GM19023 (cell line): Measurements from ENCODE around the gene SLAIN2.
"Not testable (repeated sequence)": the region's sequence is repeated elsewhere in the genome, so short reads cannot be mapped to it uniquely, and the experiment has no call there.

Experiments used
- ATAC-seq: cut with Tn5 transposase; IDR thresholded peaks from one replicate; pipeline ENCODE4 v1.9.1; 2021; ENCODE audit warnings: mild to moderate bottlenecking, moderate library complexity; ENCODE audit not compliant: unreplicated experiment

Gene SLAIN2

GRCh38 chr4:48340965-48341775 is at the start of gene SLAIN2:
Gene SLAIN2, plus strand, starts transcription at chr4:48341529. Its CDS starts 211 bp downstream, at chr4:48341740.
- ATAC-seq = peak; percentile 90

- not testable (repeated sequence) for ATAC-seq
These were observed 49.0 kb upstream of the SLAIN2 start for GRCh38 chr4:48292218-48292790.

- no peak for ATAC-seq
These were observed 46.2 kb upstream of the SLAIN2 start for GRCh38 chr4:48295116-48295515.

- ATAC-seq = peak; percentile 89
These were observed 45.0 kb upstream of the SLAIN2 start for GRCh38 chr4:48296365-48296764.

- no peak for ATAC-seq
These were observed 44.0 kb upstream of the SLAIN2 start for GRCh38 chr4:48297256-48297846.

- no peak for ATAC-seq
These were observed 41.8 kb upstream of the SLAIN2 start for GRCh38 chr4:48299560-48299959.

GRCh38 chr4:48300004-48300403 is 41.3 kb upstream of the SLAIN2 start:
- no peak for ATAC-seq

GRCh38 chr4:48305508-48305907 is 35.8 kb upstream of the SLAIN2 start:
- no peak for ATAC-seq

GRCh38 chr4:48307528-48307927 is 33.8 kb upstream of the SLAIN2 start:
- no peak for ATAC-seq

GRCh38 chr4:48308901-48309300 is 32.4 kb upstream of the SLAIN2 start:
- no peak for ATAC-seq

- no peak for ATAC-seq
These were observed 29.4 kb upstream of the SLAIN2 start for GRCh38 chr4:48311896-48312295.

GRCh38 chr4:48314746-48315145 is 26.6 kb upstream of the SLAIN2 start:
- not testable (repeated sequence) for ATAC-seq

GRCh38 chr4:48315728-48316630 is 25.4 kb upstream of the SLAIN2 start:
- ATAC-seq = no peak

GRCh38 chr4:48321312-48321711 is 20.0 kb upstream of the SLAIN2 start:
- no peak for ATAC-seq

- no peak for ATAC-seq
These were observed 19.3 kb upstream of the SLAIN2 start for GRCh38 chr4:48322063-48322462.

- ATAC-seq = no peak
These were observed 17.0 kb upstream of the SLAIN2 start for GRCh38 chr4:48324281-48324680.

GRCh38 chr4:48329193-48329592 is 12.1 kb upstream of the SLAIN2 start:
- no peak for ATAC-seq

GRCh38 chr4:48329976-48330375 is 11.4 kb upstream of the SLAIN2 start:
- ATAC-seq = no peak

- ATAC-seq = no peak
These were observed 9.6 kb upstream of the SLAIN2 start for GRCh38 chr4:48331577-48332330.

GRCh38 chr4:48332661-48333060 is 8.7 kb upstream of the SLAIN2 start:
- no peak for ATAC-seq
